ENCODE data around the gene ACOX3.

DNA sequence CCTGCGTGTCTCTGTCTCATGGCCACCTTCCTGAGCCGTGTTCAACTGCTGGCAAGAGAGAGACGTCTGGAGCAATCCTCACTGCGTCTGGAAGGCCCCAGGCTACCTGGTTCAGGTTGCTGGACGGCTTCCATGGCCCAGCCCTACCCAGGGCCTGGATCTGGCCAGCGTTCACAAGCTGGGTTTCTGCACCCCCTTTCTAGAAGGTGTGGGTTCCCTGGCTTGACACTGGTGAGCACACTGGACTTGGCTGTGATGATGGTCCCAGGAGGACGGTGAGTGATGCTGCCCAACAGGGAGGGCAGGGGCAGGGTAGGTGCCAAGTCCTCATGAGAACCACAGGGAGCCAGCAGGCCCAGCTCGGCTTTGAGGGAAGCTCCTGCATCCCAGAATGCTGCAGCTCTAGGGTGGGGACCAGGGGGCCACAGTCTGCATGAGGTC, 107.6 kb downstream of the ACOX3 start:
- TF ChIP-seq ESRRA (IDR thresholded peaks at IDR 0.05; ENCODE audit: low read length) (no peak), FOS (IDR thresholded peaks at IDR 0.05; ENCODE audit: borderline replicate concordance, extremely low read depth, insufficient read length) (no peak), SIN3A (IDR thresholded peaks at IDR 0.05; ENCODE audit: low read depth, low read length) (no peak), USF2 (IDR thresholded peaks at IDR 0.05; ENCODE audit: borderline replicate concordance, low read depth, low read length) (no peak), EZH2 (IDR thresholded peaks at IDR 0.05; ENCODE audit: borderline replicate concordance, control insufficient read depth, low read depth, low read length) (no peak), HDAC2 (IDR thresholded peaks at IDR 0.05) (no peak), ZBTB33 (IDR thresholded peaks at IDR 0.05) (no peak), MTA3 (IDR thresholded peaks at IDR 0.05; ENCODE audit: borderline replicate concordance, low read length) (no peak), ATF7 (IDR thresholded peaks at IDR 0.05; ENCODE audit: low read depth) (no peak), TCF7 (IDR thresholded peaks at IDR 0.05; ENCODE audit: borderline replicate concordance) (no peak), NKRF (conservative IDR thresholded peaks at IDR 0.05) (no peak)
- TF ChIP-seq, protein P1, sequence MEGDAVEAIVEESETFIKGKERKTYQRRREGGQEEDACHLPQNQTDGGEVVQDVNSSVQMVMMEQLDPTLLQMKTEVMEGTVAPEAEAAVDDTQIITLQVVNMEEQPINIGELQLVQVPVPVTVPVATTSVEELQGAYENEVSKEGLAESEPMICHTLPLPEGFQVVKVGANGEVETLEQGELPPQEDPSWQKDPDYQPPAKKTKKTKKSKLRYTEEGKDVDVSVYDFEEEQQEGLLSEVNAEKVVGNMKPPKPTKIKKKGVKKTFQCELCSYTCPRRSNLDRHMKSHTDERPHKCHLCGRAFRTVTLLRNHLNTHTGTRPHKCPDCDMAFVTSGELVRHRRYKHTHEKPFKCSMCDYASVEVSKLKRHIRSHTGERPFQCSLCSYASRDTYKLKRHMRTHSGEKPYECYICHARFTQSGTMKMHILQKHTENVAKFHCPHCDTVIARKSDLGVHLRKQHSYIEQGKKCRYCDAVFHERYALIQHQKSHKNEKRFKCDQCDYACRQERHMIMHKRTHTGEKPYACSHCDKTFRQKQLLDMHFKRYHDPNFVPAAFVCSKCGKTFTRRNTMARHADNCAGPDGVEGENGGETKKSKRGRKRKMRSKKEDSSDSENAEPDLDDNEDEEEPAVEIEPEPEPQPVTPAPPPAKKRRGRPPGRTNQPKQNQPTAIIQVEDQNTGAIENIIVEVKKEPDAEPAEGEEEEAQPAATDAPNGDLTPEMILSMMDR (IDR thresholded peaks at IDR 0.05 in 2 of 3, conservative IDR thresholded peaks at IDR 0.05 in 1 of 3; ENCODE audit: control insufficient read depth in 2 of 3, extremely low read depth in 1 of 3, insufficient read depth in 1 of 3, low read depth in 3 of 3, low read length in 3 of 3): no peak
- TF ChIP-seq, protein P2, sequence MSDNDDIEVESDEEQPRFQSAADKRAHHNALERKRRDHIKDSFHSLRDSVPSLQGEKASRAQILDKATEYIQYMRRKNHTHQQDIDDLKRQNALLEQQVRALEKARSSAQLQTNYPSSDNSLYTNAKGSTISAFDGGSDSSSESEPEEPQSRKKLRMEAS (IDR thresholded peaks at IDR 0.05; ENCODE audit: low read depth, low read length): no peak
- TF ChIP-seq, protein P3, sequence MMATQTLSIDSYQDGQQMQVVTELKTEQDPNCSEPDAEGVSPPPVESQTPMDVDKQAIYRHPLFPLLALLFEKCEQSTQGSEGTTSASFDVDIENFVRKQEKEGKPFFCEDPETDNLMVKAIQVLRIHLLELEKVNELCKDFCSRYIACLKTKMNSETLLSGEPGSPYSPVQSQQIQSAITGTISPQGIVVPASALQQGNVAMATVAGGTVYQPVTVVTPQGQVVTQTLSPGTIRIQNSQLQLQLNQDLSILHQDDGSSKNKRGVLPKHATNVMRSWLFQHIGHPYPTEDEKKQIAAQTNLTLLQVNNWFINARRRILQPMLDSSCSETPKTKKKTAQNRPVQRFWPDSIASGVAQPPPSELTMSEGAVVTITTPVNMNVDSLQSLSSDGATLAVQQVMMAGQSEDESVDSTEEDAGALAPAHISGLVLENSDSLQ (IDR thresholded peaks at IDR 0.05): no peak
